CD1c-positive myeloid dendritic cell (primary cell): ENCODE measurements around the gene DXO.
"Not testable (repeated sequence)": the region's sequence is repeated elsewhere in the genome, so short reads cannot be mapped to it uniquely, and the experiment has no call there.

Source experiments
- DNase-seq: peaks from one replicate; pipeline ENCODE4 v3.0.0-alpha.2; 2016; ENCODE audit errors: extremely low spot score

Gene DXO

GRCh38 chr6:31980195-31980876 lies 8.4 kb upstream of the DXO start:
- DNase-seq: not testable (repeated sequence)

DNA sequence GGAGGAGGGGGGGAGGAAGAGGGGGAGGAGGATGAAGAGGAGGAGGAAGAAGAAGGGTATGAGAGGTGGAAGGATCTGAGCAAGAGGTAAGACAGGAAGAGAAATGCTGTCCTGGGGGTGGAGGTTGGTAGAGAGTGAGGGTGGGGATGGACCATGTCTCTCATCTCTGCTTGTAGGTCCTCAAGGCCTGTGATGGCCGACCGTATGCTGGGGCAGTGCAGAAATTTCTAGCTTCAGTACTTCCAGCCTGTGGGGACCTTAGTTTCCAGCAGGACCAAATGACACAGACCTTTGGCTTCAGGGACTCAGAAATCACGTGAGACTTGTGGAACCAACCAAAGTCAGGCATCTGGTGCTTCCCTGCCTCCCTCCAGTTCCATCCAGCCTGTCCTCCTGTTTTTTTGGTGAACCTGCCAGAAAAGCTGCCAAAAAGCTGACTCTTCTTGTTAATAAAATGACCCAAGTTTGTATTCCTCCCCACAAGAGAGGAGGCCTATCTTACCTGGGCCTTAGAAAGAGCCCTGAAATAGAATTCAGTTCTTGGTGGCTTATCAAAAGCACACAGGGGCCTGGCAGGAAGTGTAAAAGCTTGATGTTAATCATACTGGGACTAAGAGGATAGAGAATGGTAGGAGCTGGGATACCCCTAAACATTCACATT lies 7.4 kb upstream of the DXO start:
- no peak for DNase-seq

DNA sequence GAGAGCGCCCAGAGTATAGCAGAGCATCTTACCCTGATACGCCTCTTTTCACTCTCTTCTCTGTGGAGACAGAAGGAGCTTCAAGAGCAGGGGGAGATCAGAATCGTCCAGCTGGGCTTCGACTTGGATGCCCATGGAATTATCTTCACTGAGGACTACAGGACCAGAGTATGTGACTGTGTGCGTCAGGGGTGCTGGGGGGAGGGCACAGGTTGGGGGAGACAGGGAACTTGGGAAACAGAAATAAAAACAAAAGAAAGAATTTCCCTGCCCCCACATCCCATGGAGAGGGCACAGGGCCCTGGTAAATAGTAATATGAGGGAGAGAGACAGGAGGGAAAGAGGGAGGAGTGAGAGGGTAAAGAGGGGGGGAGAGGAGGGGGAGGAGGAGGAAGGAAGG lies 6.9 kb upstream of the DXO start:
- no peak for DNase-seq

DNA sequence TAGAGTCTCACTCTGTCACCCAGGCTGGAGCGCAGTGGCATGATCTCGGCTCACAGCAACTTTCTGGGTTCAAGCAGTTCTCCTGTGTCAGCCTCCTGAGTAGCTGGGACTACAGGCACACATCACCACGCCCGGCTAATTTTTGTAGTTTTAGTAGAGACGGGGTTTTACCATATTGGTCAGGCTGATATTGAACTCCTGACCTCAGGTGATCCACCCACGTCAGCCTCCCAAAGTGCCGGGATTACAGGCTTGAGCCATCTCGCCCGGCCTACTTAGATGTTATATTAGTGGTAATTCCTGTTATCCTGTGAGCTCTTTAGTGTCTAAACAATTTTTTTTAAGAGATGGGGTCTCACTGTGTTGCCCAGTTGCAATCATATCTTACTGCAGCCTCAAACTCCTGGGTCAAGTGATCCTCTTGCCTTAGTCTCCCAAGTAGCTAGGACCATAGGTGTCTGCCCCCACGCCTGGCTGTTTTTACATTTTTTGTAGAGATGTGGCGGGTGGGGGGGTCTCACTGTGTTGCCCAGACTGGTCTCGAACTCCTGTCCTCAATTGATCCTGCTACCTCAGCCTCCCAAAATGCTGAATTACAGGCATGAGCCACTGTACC lies 6.0 kb upstream of the DXO start:
- DNase-seq: no peak

GRCh38 chr6:31976065-31976464 lies 4.1 kb upstream of the DXO start:
- not testable (repeated sequence) for DNase-seq

DNA sequence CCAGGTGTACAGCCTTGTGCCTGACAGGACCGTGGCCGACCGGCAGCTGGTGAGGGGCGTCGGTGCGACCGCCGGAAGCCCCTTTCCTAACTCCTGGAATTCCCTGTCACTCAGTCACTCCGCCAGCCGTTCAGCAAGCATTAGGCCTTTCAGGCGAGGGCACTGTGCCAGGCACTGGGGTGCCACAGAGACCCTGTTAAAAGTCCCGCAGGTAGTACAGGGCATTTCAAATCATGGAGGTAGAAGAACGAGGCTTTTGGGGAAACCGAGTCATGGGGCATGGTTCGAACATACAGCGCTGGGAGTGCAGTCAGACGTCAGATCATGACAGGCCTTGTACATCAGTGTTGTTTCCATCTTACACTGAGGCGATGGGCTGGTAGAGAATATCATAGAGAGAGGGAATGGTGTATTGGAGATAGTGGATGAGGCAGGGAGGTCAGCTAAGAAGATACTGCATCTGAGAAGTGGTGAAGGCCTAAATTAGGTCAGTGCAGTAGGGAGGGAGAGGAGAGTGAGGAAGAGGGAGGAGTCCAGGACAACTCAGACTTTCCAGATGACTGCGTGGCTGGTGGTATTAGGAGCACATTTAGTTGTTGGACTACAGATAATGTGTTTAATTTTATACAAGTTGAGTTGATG lies 892 bp upstream of the DXO start:
- peak; percentile 11 for DNase-seq

DNA sequence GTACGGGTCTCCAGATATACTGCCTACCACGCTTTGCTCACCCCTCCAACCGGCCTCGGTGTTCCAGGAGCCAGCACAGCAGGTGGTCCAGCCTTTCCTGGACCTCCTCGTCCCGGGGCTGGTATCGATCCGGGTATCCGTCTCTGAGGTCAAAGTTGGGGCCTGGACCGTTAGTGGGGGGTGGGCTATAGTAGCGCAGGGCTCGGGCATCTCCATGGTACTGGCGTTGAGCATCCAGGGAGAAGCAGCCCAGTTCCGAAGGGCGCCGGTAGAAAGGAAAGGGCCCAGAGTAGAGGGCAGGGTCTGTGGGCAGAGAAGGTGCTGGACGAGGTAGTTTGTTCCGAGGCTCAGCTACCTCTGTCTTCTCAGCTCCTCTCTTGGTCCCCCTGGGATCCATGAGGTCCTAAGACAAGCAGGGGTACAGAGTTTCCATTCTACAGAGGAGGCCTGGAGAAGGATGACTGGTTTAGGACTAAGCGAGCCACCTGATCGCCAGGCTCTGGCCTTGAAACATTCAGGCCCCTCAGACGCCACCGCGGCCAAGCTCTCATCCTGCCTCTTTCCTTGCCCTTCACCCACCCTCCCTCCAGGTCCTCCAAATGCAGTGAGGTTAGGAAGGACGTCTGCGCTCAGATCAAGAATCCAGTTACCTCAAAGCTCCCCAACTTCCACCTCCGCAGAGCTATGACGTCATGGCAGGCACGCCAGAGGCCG lies 502 bp downstream of the DXO start:
- no peak for DNase-seq

DNA sequence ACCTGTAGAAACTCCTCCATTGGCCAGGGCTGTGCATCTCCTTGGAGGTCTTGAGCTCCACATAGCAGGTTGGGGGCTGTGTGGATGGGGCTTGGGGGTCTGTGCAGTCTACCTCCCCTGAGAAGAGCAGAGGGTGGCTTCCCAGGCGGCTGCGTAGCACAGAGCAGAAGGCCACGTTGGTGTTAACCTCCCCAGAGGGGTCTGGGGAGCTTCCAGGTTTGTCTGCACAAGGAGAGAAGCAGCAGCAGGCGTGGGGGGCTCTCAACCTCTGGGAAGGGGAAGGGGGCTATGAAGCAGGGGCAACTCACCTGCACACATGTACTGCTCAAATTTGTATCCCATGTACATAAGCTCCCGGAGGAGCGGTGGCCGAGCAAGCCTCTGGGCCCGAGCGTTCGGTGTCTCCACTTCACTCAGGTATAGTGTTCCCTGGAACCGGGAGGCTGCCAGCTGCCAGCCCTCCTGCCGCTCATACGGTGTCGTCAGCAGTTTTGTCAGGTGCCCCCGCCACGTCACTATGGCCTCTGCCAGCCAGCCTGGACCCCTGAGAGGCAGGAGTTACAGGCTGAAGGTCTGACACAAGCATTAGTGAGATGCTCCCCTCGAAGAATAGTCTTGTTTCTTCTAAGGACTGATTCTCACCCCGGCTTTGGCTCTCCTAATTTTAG lies 1.2 kb downstream of the DXO start:
- DNase-seq: no peak

DNA sequence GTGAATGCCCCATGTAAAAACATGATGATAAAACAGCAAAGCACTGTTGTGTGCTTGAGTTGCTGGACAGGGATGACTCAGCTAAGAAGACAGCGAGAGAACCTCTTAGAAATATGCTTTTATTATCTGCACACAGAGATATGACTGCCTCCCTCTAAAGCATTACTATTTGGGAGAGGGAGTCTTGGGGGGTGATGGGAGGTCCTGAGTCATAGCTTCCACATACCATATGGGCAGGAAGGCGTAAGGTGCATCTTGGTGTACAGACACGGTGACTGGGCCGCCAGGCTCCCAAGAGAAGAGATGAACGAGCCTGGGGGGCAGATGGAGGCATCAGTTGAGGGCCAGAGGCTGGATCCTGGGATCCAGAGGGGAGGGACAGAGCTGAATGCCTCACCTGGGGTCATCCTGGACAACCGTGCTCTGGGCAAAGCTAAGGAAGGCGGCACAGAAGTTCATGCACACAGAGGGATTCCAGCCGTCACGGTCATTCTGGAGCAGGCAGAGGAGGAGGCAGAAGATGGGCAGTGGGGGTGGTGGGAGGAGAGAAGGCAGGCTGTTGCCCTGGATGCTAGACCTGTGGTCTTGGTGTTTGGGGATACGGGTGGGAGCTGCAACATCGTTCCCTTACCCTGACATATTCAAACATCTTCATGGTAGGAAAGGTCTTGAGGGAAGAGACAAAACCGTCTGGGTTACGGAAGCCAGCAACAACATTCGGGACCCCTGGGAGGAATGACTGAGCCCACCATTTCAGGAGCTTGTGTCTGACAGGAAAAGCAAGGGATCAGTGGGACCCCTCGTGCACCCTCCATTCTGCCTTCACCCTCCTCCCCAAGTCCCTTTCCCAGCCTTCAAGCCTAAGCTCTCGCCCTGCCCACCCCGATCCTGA lies 2.0 kb downstream of the DXO start:
- DNase-seq: no peak

DNA sequence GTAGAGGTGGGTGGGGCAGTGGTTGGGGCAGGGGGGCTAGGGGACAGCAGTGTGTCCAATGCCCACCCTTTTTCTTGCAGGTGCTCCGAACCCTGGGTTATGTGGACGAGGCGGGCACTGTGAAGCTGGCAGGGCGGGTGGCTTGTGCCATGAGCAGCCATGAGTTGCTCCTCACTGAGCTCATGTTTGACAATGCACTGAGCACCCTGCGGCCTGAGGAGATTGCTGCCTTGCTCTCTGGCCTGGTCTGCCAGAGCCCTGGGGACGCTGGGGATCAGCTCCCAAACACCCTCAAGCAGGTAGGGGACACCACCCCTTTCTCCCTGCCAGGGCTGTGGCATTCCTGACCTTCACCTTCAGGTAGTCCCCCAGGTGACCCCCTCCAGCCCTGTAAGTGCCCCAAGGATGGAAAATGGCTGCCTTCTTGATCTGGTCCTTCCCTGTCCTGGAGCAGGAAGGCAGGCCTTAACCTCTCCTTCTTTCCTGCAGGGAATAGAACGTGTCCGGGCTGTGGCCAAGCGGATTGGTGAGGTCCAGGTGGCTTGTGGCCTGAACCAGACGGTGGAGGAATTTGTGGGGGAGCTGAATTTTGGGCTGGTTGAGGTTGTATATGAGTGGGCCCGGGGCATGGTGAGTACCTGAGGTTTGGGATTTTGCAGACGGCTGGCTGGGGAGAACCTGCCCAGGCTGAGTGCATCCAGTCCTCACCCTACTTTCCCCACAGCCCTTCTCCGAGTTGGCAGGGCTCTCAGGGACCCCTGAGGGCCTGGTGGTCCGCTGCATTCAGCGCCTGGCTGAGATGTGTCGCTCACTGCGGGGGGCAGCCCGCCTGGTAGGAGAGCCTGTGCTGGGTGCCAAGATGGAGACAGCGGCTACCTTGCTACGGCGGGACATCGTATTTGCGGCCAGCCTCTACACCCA lies 2.9 kb downstream of the DXO start:
- DNase-seq: no peak

- no peak for DNase-seq
Observed at GRCh38 chr6:31968326-31968725, 3.6 kb downstream of the DXO start.

DNA sequence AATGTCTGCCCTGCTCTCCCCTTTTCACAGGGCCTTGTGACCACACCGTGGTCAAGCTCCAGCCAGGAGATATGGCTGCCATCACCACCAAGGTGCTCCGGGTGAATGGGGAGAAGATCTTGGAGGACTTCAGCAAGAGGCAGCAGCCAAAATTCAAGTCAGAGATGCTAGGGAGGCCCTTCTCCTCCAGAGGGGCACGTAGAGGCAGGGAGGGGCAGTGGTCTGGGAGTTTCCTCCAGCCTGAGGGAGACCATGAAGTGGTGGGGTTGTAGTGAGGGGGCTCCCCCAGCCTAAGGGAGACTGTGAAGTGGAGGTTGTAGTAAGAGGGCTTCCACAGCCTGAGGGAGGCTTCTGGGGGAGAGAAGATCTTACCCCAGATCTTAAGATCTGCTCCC lies 4.0 kb downstream of the DXO start:
- DNase-seq: no peak

- no peak for DNase-seq
Observed at GRCh38 chr6:31966997-31967925, 4.7 kb downstream of the DXO start.

DNA sequence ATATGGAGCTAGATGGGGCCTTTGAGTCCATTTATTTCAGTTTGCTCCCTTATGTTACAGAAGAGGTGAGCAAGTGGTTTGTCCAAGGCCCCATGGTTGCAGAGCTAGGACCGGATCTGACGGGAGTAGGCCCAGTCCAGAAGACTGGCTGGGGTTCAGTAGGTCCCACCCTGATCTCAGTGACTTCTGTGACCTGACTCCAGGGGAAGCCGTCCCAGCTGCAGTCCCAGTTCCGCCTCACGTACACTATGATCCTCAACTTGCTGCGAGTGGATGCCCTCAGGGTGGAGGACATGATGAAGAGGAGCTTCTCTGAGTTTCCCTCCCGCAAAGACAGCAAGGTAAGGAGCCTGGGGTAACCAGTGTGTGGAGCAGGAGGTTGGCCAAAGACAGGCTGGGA lies 5.4 kb downstream of the DXO start:
- no peak for DNase-seq

- DNase-seq: no peak
Observed at GRCh38 chr6:31965700-31966099, 6.2 kb downstream of the DXO start.

DNA sequence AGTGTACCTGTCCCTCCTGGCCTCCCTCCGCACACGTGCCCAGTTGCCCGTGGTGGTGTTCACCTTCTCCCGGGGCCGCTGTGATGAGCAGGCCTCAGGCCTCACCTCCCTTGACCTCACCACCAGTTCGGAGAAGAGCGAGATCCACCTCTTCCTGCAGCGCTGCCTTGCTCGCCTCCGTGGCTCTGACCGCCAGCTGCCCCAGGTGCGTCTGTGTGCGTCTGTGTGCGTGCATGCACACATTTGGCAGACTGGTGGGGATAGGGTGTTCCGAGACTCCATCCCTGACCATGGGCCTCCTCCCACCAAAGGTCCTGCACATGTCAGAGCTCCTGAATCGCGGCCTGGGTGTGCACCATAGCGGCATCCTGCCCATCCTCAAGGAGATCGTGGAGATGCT lies 8.0 kb downstream of the DXO start:
- DNase-seq: no peak

- DNase-seq: no peak
Observed at GRCh38 chr6:31961616-31962015, 10.3 kb downstream of the DXO start.
